HepG2 (cell line): ENCODE measurements around the gene RESP18. TPM values are rescaled to one million over a fixed set of nuclear protein-coding genes. Genes with fewer than 3 reads are reported as not detected.

Source experiments
- ATF7 ChIP-seq, 2 experiments: fragments of 450-650 bp in 1 of 2; sonication (generic) in 1 of 2; formaldehyde crosslinking in 1 of 2; IDR thresholded peaks; 2 replicates each; pipeline versions ENCODE4 v1.4.0 to v1.6.1; 2016 to 2020; ENCODE audit warnings: antibody characterized with exemption in 1 of 2, mild to moderate bottlenecking in 1 of 2, missing genetic modification reagents in 1 of 2
- FOXO1 ChIP-seq: sonication (generic); formaldehyde crosslinking; IDR thresholded peaks from 2 replicates; pipeline ENCODE4 v1.4.0; 2020; ENCODE audit warnings: missing genetic modification reagents
- NAIF1 ChIP-seq: sonication (generic); formaldehyde crosslinking; IDR thresholded peaks from 2 replicates; pipeline ENCODE4 v1.5.0; 2020; ENCODE audit warnings: mild to moderate bottlenecking, missing genetic modification reagents, borderline replicate concordance
- ZNF253 ChIP-seq: sonication (generic); formaldehyde crosslinking; IDR thresholded peaks from 2 replicates; pipeline ENCODE4 v1.8.0; 2022; ENCODE audit warnings: mild to moderate bottlenecking, missing genetic modification reagents, borderline replicate concordance
- ZNF317 ChIP-seq: sonication (generic); formaldehyde crosslinking; IDR thresholded peaks from 2 replicates; pipeline ENCODE4 v1.5.0; 2020; ENCODE audit warnings: mild to moderate bottlenecking, missing genetic modification reagents
- ZNF567 ChIP-seq: sonication (generic); formaldehyde crosslinking; IDR thresholded peaks from 2 replicates; pipeline ENCODE4 v1.8.1; 2023; ENCODE audit warnings: mild to moderate bottlenecking, missing genetic modification reagents, borderline replicate concordance
- ZNF577 ChIP-seq: sonication (generic); formaldehyde crosslinking; IDR thresholded peaks from 2 replicates; pipeline ENCODE4 v1.4.0; 2020; ENCODE audit warnings: mild to moderate bottlenecking, low read depth, missing genetic modification reagents, borderline replicate concordance
- ZNF788 ChIP-seq: sonication (generic); formaldehyde crosslinking; IDR thresholded peaks from 2 replicates; pipeline ENCODE4 v1.5.0; 2020; ENCODE audit warnings: mild to moderate bottlenecking, missing genetic modification reagents, borderline replicate concordance
- polyA plus RNA-seq, 8 experiments: library from polyadenylated mRNA; depleted of rRNA in 3 of 8; stranded (reverse) in 7 of 8; unstranded in 1 of 8; fragments of >200 nt; fragmentation: Illumina TruSeq in 4 of 8; extraction: Trizol in 4 of 8; gene quantifications; 2 replicates each; pipeline versions ENCODE4 v1.2.1 to v1.2.3, GENCODE V29; 2011 to 2016; ENCODE audit warnings: low read depth in 4 of 8, missing spikeins in 1 of 8, mixed read lengths in 1 of 8; ENCODE audit not compliant: insufficient read depth in 1 of 8
- total RNA-seq, 5 experiments: library from RNA; depleted of rRNA; stranded (reverse); fragments of >200 nt; fragmentation: Illumina TruSeq; extraction: Trizol; gene quantifications; 2 replicates each; pipeline ENCODE4 v1.2.3, GENCODE V29; 2016; ENCODE audit warnings: low read depth in 1 of 5
- TF ChIP-seq, protein P1 (sequence below): sonication (generic); formaldehyde crosslinking; IDR thresholded peaks from one replicate; pipeline ENCODE4 v1.5.1; 2020; ENCODE audit warnings: mild to moderate bottlenecking, missing genetic modification reagents; ENCODE audit errors: not compliant biosample characterization
- TF ChIP-seq, protein P2 (sequence below): sonication (generic); formaldehyde crosslinking; IDR thresholded peaks from 2 replicates; pipeline ENCODE4 v1.8.0; 2022; ENCODE audit warnings: missing genetic modification reagents, mild to moderate bottlenecking, inconsistent platforms, borderline replicate concordance
- TF ChIP-seq, protein P3 (sequence below): sonication (generic); formaldehyde crosslinking; IDR thresholded peaks from 2 replicates; pipeline ENCODE4 v1.4.0; 2020; ENCODE audit warnings: missing genetic modification reagents, borderline replicate concordance

The RESP18 gene
- total and polyA plus RNA-seq, 2 of the 13 experiments (the other 11 are each of a cell fraction or from before 2014, with no cell fraction given) = not detected

DNA sequence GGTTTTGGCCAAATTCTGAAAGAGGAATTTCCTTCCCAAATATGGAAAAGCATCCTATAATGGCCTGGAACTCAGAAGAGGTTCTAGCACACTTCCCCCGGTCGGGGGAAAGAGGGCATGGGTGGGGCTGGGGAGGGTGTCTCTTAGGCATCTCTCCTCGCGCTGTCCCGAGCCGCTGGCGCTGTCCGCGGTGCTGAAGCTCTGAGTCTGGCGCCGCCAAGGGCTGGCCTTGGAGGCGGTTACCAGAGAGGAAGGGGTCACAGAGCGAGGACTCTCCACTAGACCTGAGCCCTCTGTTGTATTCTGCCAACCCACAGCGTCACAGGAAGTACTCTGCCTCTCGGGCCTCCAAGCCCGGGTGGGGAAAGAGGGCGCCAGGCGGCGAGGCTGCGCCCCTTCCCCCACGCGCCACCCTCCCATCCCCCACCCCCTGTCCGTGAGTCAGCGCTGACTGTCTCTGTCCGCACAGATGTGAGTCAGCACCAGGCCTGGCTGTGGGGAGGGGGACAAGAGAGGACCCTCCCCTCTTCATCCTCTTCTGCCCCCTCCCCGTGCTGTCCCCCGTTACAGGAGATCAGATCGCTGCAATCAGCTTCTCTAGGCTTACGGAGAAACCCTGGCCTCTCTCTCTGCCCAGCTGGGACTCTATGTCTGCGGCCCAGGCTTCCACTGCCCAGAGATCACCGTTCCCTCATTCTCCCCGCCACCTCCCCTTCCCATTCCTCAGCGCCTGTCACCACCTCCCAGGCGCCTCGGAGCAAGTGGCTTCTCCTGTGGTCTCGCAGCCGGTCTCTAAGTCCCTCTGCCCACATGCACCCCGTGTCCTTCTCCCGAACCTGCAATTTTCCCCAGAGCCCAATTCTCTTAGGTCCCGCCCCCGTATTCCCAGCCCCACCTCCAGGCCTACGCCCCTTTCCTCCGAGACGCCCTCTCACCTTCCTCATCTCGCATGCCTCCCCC, 24.1 kb downstream of the RESP18 start (continued):
- TF ChIP-seq NAIF1 (CRISPR knock-in tag) (peak; percentile 73; the same call in 1 of the 2 replicates), ZNF567 (no peak), ZNF317 (CRISPR knock-in tag) (peak; percentile 91), ZNF577 (0 out of 2 replicates have a peak, but pooled peaks have one; percentile 94), ATF7 (IDR thresholded peaks at IDR 0.05) (no peak), ATF7 (CRISPR knock-in tag; IDR thresholded peaks at IDR 0.05) (0 out of 2 replicates have a peak, but pooled peaks have one; percentile 33), FOXO1 (CRISPR knock-in tag) (peak; percentile 83), ZNF253 (CRISPR knock-in tag) (peak; percentile 87; the same call in 1 of the 2 replicates), ZNF788 (peak; percentile 82)
- TF ChIP-seq, protein P1, sequence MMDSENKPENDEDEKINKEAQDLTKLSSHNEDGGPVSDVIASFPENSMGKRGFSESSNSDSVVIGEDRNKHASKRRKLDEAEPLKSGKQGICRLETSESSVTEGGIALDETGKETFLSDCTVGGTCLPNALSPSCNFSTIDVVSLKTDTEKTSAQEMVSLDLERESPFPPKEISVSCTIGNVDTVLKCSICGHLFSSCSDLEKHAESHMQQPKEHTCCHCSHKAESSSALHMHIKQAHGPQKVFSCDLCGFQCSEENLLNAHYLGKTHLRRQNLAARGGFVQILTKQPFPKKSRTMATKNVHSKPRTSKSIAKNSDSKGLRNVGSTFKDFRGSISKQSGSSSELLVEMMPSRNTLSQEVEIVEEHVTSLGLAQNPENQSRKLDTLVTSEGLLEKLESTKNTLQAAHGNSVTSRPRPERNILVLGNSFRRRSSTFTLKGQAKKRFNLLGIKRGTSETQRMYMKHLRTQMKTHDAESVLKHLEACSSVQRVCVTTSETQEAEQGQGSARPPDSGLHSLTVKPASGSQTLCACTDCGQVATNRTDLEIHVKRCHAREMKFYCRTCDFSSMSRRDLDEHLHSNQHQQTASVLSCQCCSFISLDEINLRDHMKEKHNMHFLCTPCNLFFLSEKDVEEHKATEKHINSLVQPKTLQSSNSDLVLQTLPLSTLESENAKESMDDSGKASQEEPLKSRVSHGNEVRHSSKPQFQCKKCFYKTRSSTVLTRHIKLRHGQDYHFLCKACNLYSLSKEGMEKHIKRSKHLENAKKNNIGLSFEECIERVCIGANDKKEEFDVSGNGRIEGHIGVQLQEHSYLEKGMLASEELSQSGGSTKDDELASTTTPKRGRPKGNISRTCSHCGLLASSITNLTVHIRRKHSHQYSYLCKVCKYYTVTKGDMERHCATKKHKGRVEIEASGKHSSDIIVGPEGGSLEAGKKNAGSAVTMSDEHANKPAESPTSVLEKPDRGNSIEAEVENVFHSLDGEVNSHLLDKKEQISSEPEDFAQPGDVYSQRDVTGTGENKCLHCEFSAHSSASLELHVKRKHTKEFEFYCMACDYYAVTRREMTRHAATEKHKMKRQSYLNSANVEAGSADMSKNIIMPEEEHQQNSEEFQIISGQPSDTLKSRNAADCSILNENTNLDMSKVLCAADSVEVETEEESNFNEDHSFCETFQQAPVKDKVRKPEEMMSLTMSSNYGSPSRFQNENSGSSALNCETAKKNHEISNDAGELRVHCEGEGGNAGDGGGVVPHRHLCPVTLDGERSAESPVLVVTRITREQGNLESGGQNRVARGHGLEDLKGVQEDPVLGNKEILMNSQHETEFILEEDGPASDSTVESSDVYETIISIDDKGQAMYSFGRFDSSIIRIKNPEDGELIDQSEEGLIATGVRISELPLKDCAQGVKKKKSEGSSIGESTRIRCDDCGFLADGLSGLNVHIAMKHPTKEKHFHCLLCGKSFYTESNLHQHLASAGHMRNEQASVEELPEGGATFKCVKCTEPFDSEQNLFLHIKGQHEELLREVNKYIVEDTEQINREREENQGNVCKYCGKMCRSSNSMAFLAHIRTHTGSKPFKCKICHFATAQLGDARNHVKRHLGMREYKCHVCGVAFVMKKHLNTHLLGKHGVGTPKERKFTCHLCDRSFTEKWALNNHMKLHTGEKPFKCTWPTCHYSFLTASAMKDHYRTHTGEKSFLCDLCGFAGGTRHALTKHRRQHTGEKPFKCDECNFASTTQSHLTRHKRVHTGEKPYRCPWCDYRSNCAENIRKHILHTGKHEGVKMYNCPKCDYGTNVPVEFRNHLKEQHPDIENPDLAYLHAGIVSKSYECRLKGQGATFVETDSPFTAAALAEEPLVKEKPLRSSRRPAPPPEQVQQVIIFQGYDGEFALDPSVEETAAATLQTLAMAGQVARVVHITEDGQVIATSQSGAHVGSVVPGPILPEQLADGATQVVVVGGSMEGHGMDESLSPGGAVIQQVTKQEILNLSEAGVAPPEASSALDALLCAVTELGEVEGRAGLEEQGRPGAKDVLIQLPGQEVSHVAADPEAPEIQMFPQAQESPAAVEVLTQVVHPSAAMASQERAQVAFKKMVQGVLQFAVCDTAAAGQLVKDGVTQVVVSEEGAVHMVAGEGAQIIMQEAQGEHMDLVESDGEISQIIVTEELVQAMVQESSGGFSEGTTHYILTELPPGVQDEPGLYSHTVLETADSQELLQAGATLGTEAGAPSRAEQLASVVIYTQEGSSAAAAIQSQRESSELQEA (CRISPR knock-in tag) = no peak
- TF ChIP-seq, protein P2, sequence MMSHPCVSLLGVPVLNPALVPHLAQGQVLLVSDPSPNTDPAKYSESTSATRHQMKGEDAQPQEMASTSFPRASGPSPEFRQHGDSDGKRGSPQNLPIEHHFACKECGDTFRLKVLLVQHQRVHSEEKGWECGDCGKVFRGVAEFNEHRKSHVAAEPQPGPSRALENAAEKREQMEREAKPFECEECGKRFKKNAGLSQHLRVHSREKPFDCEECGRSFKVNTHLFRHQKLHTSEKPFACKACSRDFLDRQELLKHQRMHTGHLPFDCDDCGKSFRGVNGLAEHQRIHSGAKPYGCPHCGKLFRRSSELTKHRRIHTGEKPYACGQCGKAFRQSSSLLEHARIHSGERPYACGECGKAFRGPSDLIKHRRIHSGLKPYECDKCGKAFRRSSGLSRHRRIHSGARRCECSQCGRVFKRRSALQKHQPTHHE = peak; percentile 91; the same call in 1 of the 2 replicates
- TF ChIP-seq, protein P3, sequence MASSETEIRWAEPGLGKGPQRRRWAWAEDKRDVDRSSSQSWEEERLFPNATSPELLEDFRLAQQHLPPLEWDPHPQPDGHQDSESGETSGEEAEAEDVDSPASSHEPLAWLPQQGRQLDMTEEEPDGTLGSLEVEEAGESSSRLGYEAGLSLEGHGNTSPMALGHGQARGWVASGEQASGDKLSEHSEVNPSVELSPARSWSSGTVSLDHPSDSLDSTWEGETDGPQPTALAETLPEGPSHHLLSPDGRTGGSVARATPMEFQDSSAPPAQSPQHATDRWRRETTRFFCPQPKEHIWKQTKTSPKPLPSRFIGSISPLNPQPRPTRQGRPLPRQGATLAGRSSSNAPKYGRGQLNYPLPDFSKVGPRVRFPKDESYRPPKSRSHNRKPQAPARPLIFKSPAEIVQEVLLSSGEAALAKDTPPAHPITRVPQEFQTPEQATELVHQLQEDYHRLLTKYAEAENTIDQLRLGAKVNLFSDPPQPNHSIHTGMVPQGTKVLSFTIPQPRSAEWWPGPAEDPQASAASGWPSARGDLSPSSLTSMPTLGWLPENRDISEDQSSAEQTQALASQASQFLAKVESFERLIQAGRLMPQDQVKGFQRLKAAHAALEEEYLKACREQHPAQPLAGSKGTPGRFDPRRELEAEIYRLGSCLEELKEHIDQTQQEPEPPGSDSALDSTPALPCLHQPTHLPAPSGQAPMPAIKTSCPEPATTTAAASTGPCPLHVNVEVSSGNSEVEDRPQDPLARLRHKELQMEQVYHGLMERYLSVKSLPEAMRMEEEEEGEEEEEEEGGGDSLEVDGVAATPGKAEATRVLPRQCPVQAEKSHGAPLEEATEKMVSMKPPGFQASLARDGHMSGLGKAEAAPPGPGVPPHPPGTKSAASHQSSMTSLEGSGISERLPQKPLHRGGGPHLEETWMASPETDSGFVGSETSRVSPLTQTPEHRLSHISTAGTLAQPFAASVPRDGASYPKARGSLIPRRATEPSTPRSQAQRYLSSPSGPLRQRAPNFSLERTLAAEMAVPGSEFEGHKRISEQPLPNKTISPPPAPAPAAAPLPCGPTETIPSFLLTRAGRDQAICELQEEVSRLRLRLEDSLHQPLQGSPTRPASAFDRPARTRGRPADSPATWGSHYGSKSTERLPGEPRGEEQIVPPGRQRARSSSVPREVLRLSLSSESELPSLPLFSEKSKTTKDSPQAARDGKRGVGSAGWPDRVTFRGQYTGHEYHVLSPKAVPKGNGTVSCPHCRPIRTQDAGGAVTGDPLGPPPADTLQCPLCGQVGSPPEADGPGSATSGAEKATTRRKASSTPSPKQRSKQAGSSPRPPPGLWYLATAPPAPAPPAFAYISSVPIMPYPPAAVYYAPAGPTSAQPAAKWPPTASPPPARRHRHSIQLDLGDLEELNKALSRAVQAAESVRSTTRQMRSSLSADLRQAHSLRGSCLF (CRISPR knock-in tag) = peak; percentile 98
